ENCODE measurements around the gene ITGAL. TPM values are rescaled to one million over a fixed set of nuclear protein-coding genes. Genes with fewer than 3 reads are reported as not detected.

Gene ITGAL
- total RNA-seq, 2 experiments from 2014 or later, result 566 to 685 TPM

GRCh38 chr16:30526823-30527634 lies 54.5 kb downstream of the ITGAL start:
- Mint-ChIP-seq H3K4me3 (peak overlapping the region; percentile 61), H3K27ac (peak overlapping the region; percentile 63), H3K9me3 (ENCODE audit: low read depth) (no peaks in the 10 kb centered on the region), H3K27me3 (no peaks in the 10 kb centered on the region), H3K4me1 (peaks cover 22% of the 10 kb centered on the region), H3K36me3 (peaks cover 11% of the 10 kb centered on the region)
- CTCF ChIA-PET, result interaction anchor here (0.6 to 4.5 kb wide), 12 partner anchors 9 to 360 kb away, joined by 3 to 21 read pairs (median 4); partner anchors contain the start of genes DCTPP1, ZNF764 and ZNF785
- DNase-seq (peak; percentile 98), ATAC-seq (peak; percentile 90)

- Mint-ChIP-seq H3K27me3 (no peaks in the 10 kb centered on the region), H3K4me1 (peaks cover 18% of the 10 kb centered on the region), H3K36me3 (peaks cover 7% of the 10 kb centered on the region), H3K27ac (peak overlapping the region; percentile 56), H3K9me3 (ENCODE audit: low read depth) (no peaks in the 10 kb centered on the region), H3K4me3 (peak overlapping the region; percentile 61)
- ATAC-seq, result no peak
- no peak for DNase-seq
- CTCF ChIA-PET, result interaction anchor here (0.9 to 4.5 kb wide), 11 partner anchors 8 to 166 kb away, joined by 3 to 21 read pairs (median 5); partner anchors contain the start of genes DCTPP1, ZNF764 and ZNF785
Observed at GRCh38 chr16:30527635-30528178, 55.2 kb downstream of the ITGAL start.

GRCh38 chr16:30528799-30529457 lies 56.4 kb downstream of the ITGAL start:
- no peak for DNase-seq
- ATAC-seq, result no peak
- Mint-ChIP-seq H3K27me3 (no peaks in the 10 kb centered on the region), H3K27ac (peak overlapping the region; percentile 7), H3K9me3 (ENCODE audit: low read depth) (no peaks in the 10 kb centered on the region), H3K4me3 (no peak overlapping the region), H3K36me3 (peaks cover 10% of the 10 kb centered on the region), H3K4me1 (peaks cover 23% of the 10 kb centered on the region)
- CTCF ChIA-PET, result interaction anchor here (0.9 to 4.5 kb wide), 6 partner anchors 70 to 165 kb away, joined by 3 to 21 read pairs (median 4); partner anchors contain the start of gene DCTPP1

- H3K4me3 Mint-ChIP-seq, result no peak overlapping the region
Observed at GRCh38 chr16:30530163-30531037, 57.9 kb downstream of the ITGAL start.

GRCh38 chr16:30532285-30533145 lies 60.0 kb downstream of the ITGAL start:
- no peaks in the 10 kb centered on the region for H3K27me3 Mint-ChIP-seq
- H3K4me3 Mint-ChIP-seq, result peak overlapping the region; percentile 82
- ATAC-seq, result no peak
- H3K4me1 Mint-ChIP-seq, result peaks cover 35% of the 10 kb centered on the region
- no peak overlapping the region for H3K27ac Mint-ChIP-seq
- no peak for DNase-seq
- H3K36me3 Mint-ChIP-seq, result peaks cover 18% of the 10 kb centered on the region
- H3K9me3 Mint-ChIP-seq (ENCODE audit: low read depth), result no peaks in the 10 kb centered on the region
- CTCF ChIA-PET, result interaction anchor here (1.1 to 4.3 kb wide), 2 partner anchors 83 to 103 kb away, joined by 5 to 20 read pairs; partner anchors contain the start of gene DCTPP1

More at GRCh38 chr16:30530163-30531037, 57.9 kb downstream of the ITGAL start:
- no peak overlapping the region for H3K27ac Mint-ChIP-seq
- no peak for ATAC-seq
- peaks cover 10% of the 10 kb centered on the region for H3K36me3 Mint-ChIP-seq
- no peaks in the 10 kb centered on the region for H3K9me3 Mint-ChIP-seq (ENCODE audit: low read depth)
- H3K4me1 Mint-ChIP-seq, result peaks cover 25% of the 10 kb centered on the region
- DNase-seq, result no peak
- CTCF ChIA-PET, result interaction anchor here (0.9 to 4.5 kb wide), 7 partner anchors 27 to 107 kb away, joined by 3 to 21 read pairs (median 3); partner anchors contain the start of gene DCTPP1
- no peaks in the 10 kb centered on the region for H3K27me3 Mint-ChIP-seq

GRCh38 chr16:30533146-30533522 lies 60.6 kb downstream of the ITGAL start:
- peaks cover 22% of the 10 kb centered on the region for H3K36me3 Mint-ChIP-seq
- CTCF ChIA-PET, result interaction anchor here (1.2 to 4.3 kb wide), 5 partner anchors 25 to 103 kb away, joined by 5 to 60 read pairs (median 23); partner anchors contain the start of genes DCTPP1 and ZNF764
- H3K27me3 Mint-ChIP-seq, result no peaks in the 10 kb centered on the region
- peak overlapping the region; percentile 96 for H3K27ac Mint-ChIP-seq
- peak overlapping the region; percentile 82 for H3K4me3 Mint-ChIP-seq
- ATAC-seq, result no peak
- H3K9me3 Mint-ChIP-seq (ENCODE audit: low read depth), result no peaks in the 10 kb centered on the region
- peaks cover 33% of the 10 kb centered on the region for H3K4me1 Mint-ChIP-seq
- DNase-seq, result no peak

- Mint-ChIP-seq H3K4me3 (peak overlapping the region; percentile 82), H3K36me3 (peaks cover 22% of the 10 kb centered on the region), H3K9me3 (ENCODE audit: low read depth) (no peaks in the 10 kb centered on the region), H3K27ac (peak overlapping the region; percentile 96), H3K27me3 (no peaks in the 10 kb centered on the region), H3K4me1 (peaks cover 30% of the 10 kb centered on the region)
- DNase-seq (peak; percentile 54), ATAC-seq (peak; percentile 5)
- CTCF ChIA-PET, result interaction anchor here (1.2 to 4.3 kb wide), 9 partner anchors 20 to 408 kb away, joined by 3 to 60 read pairs (median 14); partner anchors contain the start of genes DCTPP1, ZNF688 and ZNF764
Observed at GRCh38 chr16:30533748-30534367, 61.3 kb downstream of the ITGAL start.

GRCh38 chr16:30534368-30535105 lies 62.0 kb downstream of the ITGAL start, which contains the start of gene ZNF747:
Gene ZNF747 (minus strand): TSS chr16:30534858. CDS start chr16:30534679, 179 bp downstream.
- H3K4me3 Mint-ChIP-seq, result peak within 1 kb of the TSS; percentile 82
- DNase-seq (peak; percentile 94), ATAC-seq (peak; percentile 86)
- H3K27ac Mint-ChIP-seq, result peak within 1 kb of the TSS; percentile 96
- H3K36me3 Mint-ChIP-seq, result peaks cover 22% of the 10 kb centered on the region
- no peaks in the 10 kb centered on the region for H3K9me3 Mint-ChIP-seq (ENCODE audit: low read depth)
- peaks cover 30% of the 10 kb centered on the region for H3K4me1 Mint-ChIP-seq
- CTCF ChIA-PET, result interaction anchor here (0.6 to 4.3 kb wide), 26 partner anchors 15 to 408 kb away, joined by 3 to 60 read pairs (median 8); partner anchors contain the start of genes DCTPP1, ITGAL, ZNF688 and ZNF689
- H3K27me3 Mint-ChIP-seq, result no peaks in the 10 kb centered on the region

GRCh38 chr16:30535106-30535776 lies 62.7 kb downstream of the ITGAL start:
- DNase-seq (no peak), ATAC-seq (peak; percentile 25)
- H3K36me3 Mint-ChIP-seq, result peaks cover 22% of the 10 kb centered on the region
- CTCF ChIA-PET, result interaction anchor here (0.6 to 4.3 kb wide), 43 partner anchors 8 to 407 kb away, joined by 3 to 60 read pairs (median 5); partner anchors contain the start of genes DCTPP1, ITGAL, PRR14 and ZNF688
- H3K4me1 Mint-ChIP-seq, result peaks cover 30% of the 10 kb centered on the region
- no peaks in the 10 kb centered on the region for H3K9me3 Mint-ChIP-seq (ENCODE audit: low read depth)
- no peaks in the 10 kb centered on the region for H3K27me3 Mint-ChIP-seq
- peak overlapping the region; percentile 82 for H3K4me3 Mint-ChIP-seq
- peak overlapping the region; percentile 96 for H3K27ac Mint-ChIP-seq

GRCh38 chr16:30535777-30536190 lies 63.2 kb downstream of the ITGAL start:
- DNase-seq, result peak; percentile 80
- Mint-ChIP-seq H3K4me3 (peak overlapping the region; percentile 82), H3K27ac (peak overlapping the region; percentile 96), H3K27me3 (no peaks in the 10 kb centered on the region), H3K36me3 (peaks cover 20% of the 10 kb centered on the region), H3K9me3 (ENCODE audit: low read depth) (no peaks in the 10 kb centered on the region), H3K4me1 (peaks cover 30% of the 10 kb centered on the region)
- CTCF ChIA-PET, result interaction anchor here (0.6 to 4.3 kb wide), 41 partner anchors 8 to 406 kb away, joined by 3 to 60 read pairs (median 5); partner anchors contain the start of genes DCTPP1, ITGAL, PRR14 and ZNF688
- peak; percentile 66 for ATAC-seq
